Measurements from ENCODE around the gene CAPRIN2.

The CAPRIN2 gene

GRCh38 chr12:30754750-30755394 is at the start of gene CAPRIN2:
Gene CAPRIN2, minus strand, starts transcription at chr12:30754951. Its CDS starts 1,431 bp downstream, at chr12:30753520.
- DNase-seq (ENCODE audit: low read depth in 2 of 2): peak; percentile 88 to 90

GRCh38 chr12:30797689-30798088 is 42.9 kb upstream of the CAPRIN2 start:
- DNase-seq (ENCODE audit: low read depth in 2 of 2): no peak

GRCh38 chr12:30796891-30797371 is 42.2 kb upstream of the CAPRIN2 start:
- no peak for DNase-seq (ENCODE audit: low read depth in 2 of 2)

GRCh38 chr12:30796313-30796780 is 41.6 kb upstream of the CAPRIN2 start:
- DNase-seq (ENCODE audit: low read depth in 2 of 2): no peak

GRCh38 chr12:30795410-30796312 is 40.9 kb upstream of the CAPRIN2 start:
- DNase-seq (ENCODE audit: low read depth in 2 of 2): peak; percentile 44 to 51

- peak; percentile 40 to 53 for DNase-seq (ENCODE audit: low read depth in 2 of 2)
These were observed 40.0 kb upstream of the CAPRIN2 start for GRCh38 chr12:30794591-30795409.

- DNase-seq (ENCODE audit: low read depth in 2 of 2): no peak
These were observed 39.3 kb upstream of the CAPRIN2 start for GRCh38 chr12:30794020-30794419.

GRCh38 chr12:30792648-30793499 is 38.1 kb upstream of the CAPRIN2 start:
- DNase-seq (ENCODE audit: low read depth in 2 of 2): no peak

GRCh38 chr12:30792085-30792484 is 37.3 kb upstream of the CAPRIN2 start:
- no peak for DNase-seq (ENCODE audit: low read depth in 2 of 2)

GRCh38 chr12:30788754-30789153 is 34.0 kb upstream of the CAPRIN2 start:
- DNase-seq (ENCODE audit: low read depth in 2 of 2): no peak

- no peak for DNase-seq (ENCODE audit: low read depth in 2 of 2)
These were observed 30.9 kb upstream of the CAPRIN2 start for GRCh38 chr12:30785630-30786029.

- DNase-seq (ENCODE audit: low read depth in 2 of 2): no peak
These were observed 29.8 kb upstream of the CAPRIN2 start for GRCh38 chr12:30784508-30784907.

GRCh38 chr12:30783946-30784345 is 29.2 kb upstream of the CAPRIN2 start:
- DNase-seq (ENCODE audit: low read depth in 2 of 2): no peak

- no peak for DNase-seq (ENCODE audit: low read depth in 2 of 2)
These were observed 27.8 kb upstream of the CAPRIN2 start for GRCh38 chr12:30782316-30783173.

- no peak for DNase-seq (ENCODE audit: low read depth in 2 of 2)
These were observed 24.8 kb upstream of the CAPRIN2 start for GRCh38 chr12:30779578-30779977.

- no peak for DNase-seq (ENCODE audit: low read depth in 2 of 2)
These were observed 24.4 kb upstream of the CAPRIN2 start for GRCh38 chr12:30779178-30779577.

GRCh38 chr12:30774599-30774998 is 19.8 kb upstream of the CAPRIN2 start:
- no peak for DNase-seq (ENCODE audit: low read depth in 2 of 2)

- DNase-seq (ENCODE audit: low read depth in 2 of 2): no peak
These were observed 15.1 kb upstream of the CAPRIN2 start for GRCh38 chr12:30769802-30770201.

- no peak for DNase-seq (ENCODE audit: low read depth in 2 of 2)
These were observed 9.5 kb upstream of the CAPRIN2 start for GRCh38 chr12:30764251-30764650.

- no peak for DNase-seq (ENCODE audit: low read depth in 2 of 2)
These were observed 8.3 kb upstream of the CAPRIN2 start for GRCh38 chr12:30763053-30763452.
